CD14-positive monocyte (primary cell): ENCODE data around the gene MXRA5. TPM values are rescaled to one million over a fixed set of nuclear protein-coding genes. Genes with fewer than 3 reads are reported as not detected.
A peak's percentile ranks its signal among the peaks of the same experiment; 100 is the strongest.

ENCODE experiments used
- DNase-seq, 3 donors: peaks; one replicate each; pipeline ENCODE4 v3.0.0-alpha.2; 2011 to 2022
- H2AFZ ChIP-seq: 2 replicates; pipeline ENCODE4 v1.6.0; 2012; ENCODE audit warnings: mild to moderate bottlenecking, low read depth, low read length, inconsistent platforms; ENCODE audit not compliant: insufficient read depth, poor library complexity, severe bottlenecking
- H3K27ac ChIP-seq, 2 donors: 1 replicate in 1 of 2; 2 replicates in 1 of 2; pipeline ENCODE4 v1.5.1; 2012 to 2013; ENCODE audit warnings: low read length in 2 of 2, control low read depth in 1 of 2, inconsistent platforms in 1 of 2, low read depth in 1 of 2, mild to moderate bottlenecking in 1 of 2
- H3K27me3 ChIP-seq, 2 donors: one replicate each; pipeline versions ENCODE4 v1.6.0 to v1.6.1; 2011 to 2013; ENCODE audit warnings: low read length in 2 of 2; ENCODE audit not compliant: control insufficient read depth in 2 of 2, insufficient read depth in 2 of 2
- H3K36me3 ChIP-seq, 2 donors: replicated peaks in 1 of 2; 1 replicate in 1 of 2; 2 replicates in 1 of 2; pipeline versions ENCODE4 v1.5.1 to v1.6.1; 2012 to 2013; ENCODE audit warnings: low read length in 2 of 2, control low read depth in 1 of 2, inconsistent platforms in 1 of 2, mild to moderate bottlenecking in 1 of 2; ENCODE audit not compliant: insufficient read depth in 2 of 2, control insufficient read depth in 1 of 2
- H3K4me1 ChIP-seq, 2 donors: 1 replicate in 1 of 2; 2 replicates in 1 of 2; pipeline versions ENCODE4 v1.5.1 to v1.6.1; 2012 to 2013; ENCODE audit warnings: low read length in 2 of 2, control low read depth in 1 of 2, inconsistent platforms in 1 of 2, mild to moderate bottlenecking in 1 of 2, moderate library complexity in 1 of 2; ENCODE audit not compliant: insufficient read depth in 2 of 2, control insufficient read depth in 1 of 2
- H3K4me2 ChIP-seq: replicated peaks from 2 replicates; pipeline ENCODE3; 2012; ENCODE audit warnings: low read length, moderate library complexity, mild to moderate bottlenecking; ENCODE audit not compliant: poor library complexity, severe bottlenecking; ENCODE audit errors: extremely low read depth
- H3K4me3 ChIP-seq, 3 experiments: fragments of 200-600 bp in 1 of 3; sonication (generic) in 1 of 3; replicated peaks in 1 of 3; 1 replicate in 2 of 3; 2 replicates in 1 of 3; pipeline ENCODE4 v1.5.1; 2011 to 2013; ENCODE audit warnings: low read length in 3 of 3, mild to moderate bottlenecking in 3 of 3, control low read depth in 2 of 3, low read depth in 2 of 3, inconsistent platforms in 1 of 3, moderate library complexity in 1 of 3
- H3K79me2 ChIP-seq: 2 replicates; pipeline ENCODE4 v1.6.0; 2012; ENCODE audit warnings: mild to moderate bottlenecking, control low read depth, inconsistent platforms, low read length, moderate library complexity; ENCODE audit not compliant: insufficient read depth
- H3K9ac ChIP-seq: 2 replicates; pipeline ENCODE4 v1.6.0; 2017; ENCODE audit warnings: low read length, mild to moderate bottlenecking; ENCODE audit not compliant: insufficient read depth, poor library complexity, severe bottlenecking
- H3K9me3 ChIP-seq, 2 donors: replicated peaks in 1 of 2; 1 replicate in 1 of 2; 2 replicates in 1 of 2; pipeline versions ENCODE4 v1.5.1 to v1.6.1; 2012 to 2013; ENCODE audit warnings: low read length in 2 of 2, control low read depth in 1 of 2; ENCODE audit not compliant: control insufficient read depth in 1 of 2, insufficient read depth in 1 of 2
- H4K20me1 ChIP-seq: 2 replicates; pipeline ENCODE4 v1.6.0; 2012; ENCODE audit warnings: mild to moderate bottlenecking, low read length, control low read depth, moderate library complexity; ENCODE audit not compliant: insufficient read depth
- H3K27ac Mint-ChIP-seq, 7 donors: one replicate each; pipeline ENCODE4 v1.8.0; 2020; ENCODE audit warnings: mild to moderate bottlenecking in 7 of 7, mixed read lengths in 7 of 7, moderate library complexity in 6 of 7, inconsistent platforms in 2 of 7
- H3K27me3 Mint-ChIP-seq, 3 donors: one replicate each; pipeline ENCODE4 v1.8.0; 2021 to 2022; ENCODE audit warnings: low read depth in 3 of 3, mild to moderate bottlenecking in 3 of 3, mixed read lengths in 3 of 3, moderate library complexity in 3 of 3, inconsistent platforms in 1 of 3
- H3K36me3 Mint-ChIP-seq, 2 donors: one replicate each; pipeline ENCODE4 v1.8.0; 2020; ENCODE audit warnings: mixed read lengths in 2 of 2, inconsistent platforms in 1 of 2, mild to moderate bottlenecking in 1 of 2
- H3K4me1 Mint-ChIP-seq: one replicate; pipeline ENCODE4 v1.8.0; 2020; ENCODE audit warnings: mild to moderate bottlenecking, mixed read lengths
- H3K4me3 Mint-ChIP-seq, 2 donors: one replicate each; pipeline ENCODE4 v1.8.0; 2020; ENCODE audit warnings: mild to moderate bottlenecking in 2 of 2, mixed read lengths in 2 of 2, moderate library complexity in 1 of 2
- H3K9me3 Mint-ChIP-seq, 7 donors: one replicate each; pipeline ENCODE4 v1.8.0; 2020 to 2022; ENCODE audit warnings: mixed read lengths in 7 of 7, mild to moderate bottlenecking in 6 of 7, moderate library complexity in 6 of 7, inconsistent platforms in 2 of 7
- CTCF ChIP-seq: fragments of 200-600 bp; IDR thresholded peaks from one replicate; pipeline ENCODE4 v1.8.0; 2022; ENCODE audit warnings: antibody characterized with exemption, mild to moderate bottlenecking
- WGBS: methylation state at CpG from one replicate; pipeline ENCODE4 v1.1.5; 2013; ENCODE audit warnings: missing lambda C conversion rate; ENCODE audit not compliant: insufficient coverage; 5-methylcytosine and 5-hydroxymethylcytosine counted together
- intact Hi-C, 2 donors: fragments of 100-400 bp; cut with micrococcal nuclease; formaldehyde crosslinking; loops; one replicate each; pipeline versions ENCODE4 v1.15.0 to v1.15.1; 2023
- polyA minus RNA-seq: library from RNA; depleted of rRNA, polyadenylated mRNA; stranded (reverse); fragments of >200 nt; gene quantifications from 2 replicates; pipeline ENCODE4 v1.2.3, GENCODE V29; 2012
- polyA plus RNA-seq, 3 donors: library from polyadenylated mRNA; depleted of rRNA in 1 of 3; unstranded in 2 of 3; stranded (reverse) in 1 of 3; fragments of 300-500 nt in 2 of 3; fragments of >200 nt in 1 of 3; fragmentation: Illumina TruSeq in 2 of 3; gene quantifications; 1 replicate in 2 of 3; 2 replicates in 1 of 3; pipeline ENCODE4 v1.2.3, GENCODE V29; 2012 to 2021
- total RNA-seq, 12 experiments: library from RNA in 1 of 12; stranded (reverse) in 1 of 12; fragments of 120-200 nt in 1 of 12; gene quantifications; one replicate each; pipeline ENCODE4 v1.2.4 and lab custom pipeline; 2013 to 2026; ENCODE audit warnings: mixed read lengths in 6 of 12, inconsistent platforms in 1 of 12

The MXRA5 gene
- total RNA-seq (2013), result under 0.01 TPM
- not detected for polyA plus RNA-seq
- not detected in 2 replicates for polyA minus RNA-seq
- 0 to 0.75 (median 0) reads per million in 11 experiments for total RNA-seq (lab: John Stamatoyannopoulos, UW)

GRCh38 chrX:3346501-3347259, at the start of gene MXRA5:
TSS of gene MXRA5 (minus strand) at chrX:3346652. CDS start at chrX:3343833, 2,819 bp downstream.
- TF ChIP-seq CTCF, result no peak
- intact Hi-C loops, result no loop called here
- H2AFZ ChIP-seq, result no peak within 1 kb of the TSS
- H3K4me1 Mint-ChIP-seq, result no peaks in the 10 kb centered on the region
- peaks cover 2 to 31% (median 15%) of the 10 kb centered on the region in 7 donors for H3K9me3 Mint-ChIP-seq
- peaks cover 12 to 37% of the 10 kb centered on the region in 2 donors for H3K27me3 ChIP-seq
- DNase-seq, result no peak
- H4K20me1 ChIP-seq, result no peaks in the 10 kb centered on the region
- H3K27ac Mint-ChIP-seq, result no peak within 1 kb of the TSS
- H3K9me3 ChIP-seq, result peaks cover 0 to 12% of the 10 kb centered on the region in 2 donors
- no peak within 1 kb of the TSS for H3K4me2 ChIP-seq
- no peak within 1 kb of the TSS for H3K27ac ChIP-seq
- 2% methylated on average over 26 of the region's 70 CpGs for WGBS
- H3K4me1 ChIP-seq, result no peaks in the 10 kb centered on the region
- H3K4me3 ChIP-seq, result no peak within 1 kb of the TSS
- peaks cover 22 to 47% (median 45%) of the 10 kb centered on the region in 3 donors for H3K27me3 Mint-ChIP-seq
- peak within 1 kb of the TSS in 1 of 2 donors; percentile 80 for H3K4me3 Mint-ChIP-seq
- H3K36me3 Mint-ChIP-seq, result no peaks in the 10 kb centered on the region
- no peaks in the 10 kb centered on the region for H3K36me3 ChIP-seq
- H3K79me2 ChIP-seq, result no peaks in the 10 kb centered on the region
- no peak within 1 kb of the TSS for H3K9ac ChIP-seq

- no peak overlapping the region for H3K4me3 Mint-ChIP-seq
- TF ChIP-seq CTCF, result no peak
- H3K4me3 ChIP-seq, result no peak overlapping the region
- H3K36me3 ChIP-seq, result no peaks in the 10 kb centered on the region
- peaks cover 0 to 2% (median 0%) of the 10 kb centered on the region in 3 donors for H3K27me3 Mint-ChIP-seq
- no peaks in the 10 kb centered on the region for H3K79me2 ChIP-seq
- no peaks in the 10 kb centered on the region for H3K9me3 ChIP-seq
- intact Hi-C loops, result no loop called here
- no peaks in the 10 kb centered on the region for H3K4me1 Mint-ChIP-seq
- H4K20me1 ChIP-seq, result no peaks in the 10 kb centered on the region
- no peak for DNase-seq
- no peaks in the 10 kb centered on the region for H3K36me3 Mint-ChIP-seq
- H2AFZ ChIP-seq, result no peak overlapping the region
- no peak overlapping the region for H3K27ac ChIP-seq
- no peaks in the 10 kb centered on the region for H3K4me1 ChIP-seq
- no peak overlapping the region for H3K9ac ChIP-seq
- no peak overlapping the region for H3K27ac Mint-ChIP-seq
- no peak overlapping the region for H3K4me2 ChIP-seq
- WGBS, result no CpG with 5 or more reads among the region's 7 CpGs
- H3K9me3 Mint-ChIP-seq, result peaks cover 0 to 4% (median 2%) of the 10 kb centered on the region in 7 donors
- H3K27me3 ChIP-seq, result no peaks in the 10 kb centered on the region
These were observed 47.2 kb upstream of the MXRA5 start for GRCh38 chrX:3393581-3394111.
